ENCODE measurements around the gene PSAPL1.

The PSAPL1 gene

DNA sequence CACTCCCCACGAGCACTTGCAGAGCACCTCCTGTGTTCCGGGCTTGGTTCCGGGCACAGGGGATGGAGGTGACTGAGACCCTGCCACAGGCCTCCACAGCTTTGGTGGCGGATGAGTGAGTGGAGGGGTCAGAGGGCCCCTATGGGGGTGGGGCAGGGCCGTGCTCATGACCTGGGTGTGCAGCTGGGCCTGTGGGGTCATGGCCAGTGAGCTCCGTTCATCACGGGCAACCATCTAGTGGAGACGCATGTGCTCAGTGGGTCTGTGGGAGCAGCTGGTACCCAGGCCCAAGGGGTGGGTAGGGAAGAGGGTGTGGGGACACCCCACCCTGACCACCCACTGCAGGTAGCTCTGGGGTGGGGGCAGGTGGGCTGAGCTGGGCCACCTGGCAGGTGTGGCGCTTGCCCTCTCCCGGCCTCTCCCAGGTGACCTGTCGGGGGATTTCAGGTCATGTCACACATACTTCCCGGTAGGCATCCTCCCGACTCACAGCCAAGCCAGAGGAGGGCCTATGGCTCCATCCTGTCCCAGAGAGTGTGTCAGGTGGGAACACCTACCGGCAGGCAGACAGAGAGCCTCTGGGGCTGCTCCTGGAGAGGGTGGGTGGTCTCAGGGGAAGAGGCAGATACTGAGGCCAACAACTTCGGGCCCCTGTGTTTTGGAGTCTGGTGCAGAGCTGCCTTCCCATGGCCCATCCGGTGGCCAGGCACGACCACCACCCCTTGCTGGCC, 3.6 kb downstream of the PSAPL1 start:
- DNase-seq (ENCODE audit: low read depth, low spot score) = no peak

GRCh38 chr4:7430368-7430964, 4.3 kb downstream of the PSAPL1 start:
- DNase-seq (ENCODE audit: low read depth, low spot score) = no peak

GRCh38 chr4:7429601-7430078, 5.1 kb downstream of the PSAPL1 start:
- DNase-seq (ENCODE audit: low read depth, low spot score) = no peak

DNA sequence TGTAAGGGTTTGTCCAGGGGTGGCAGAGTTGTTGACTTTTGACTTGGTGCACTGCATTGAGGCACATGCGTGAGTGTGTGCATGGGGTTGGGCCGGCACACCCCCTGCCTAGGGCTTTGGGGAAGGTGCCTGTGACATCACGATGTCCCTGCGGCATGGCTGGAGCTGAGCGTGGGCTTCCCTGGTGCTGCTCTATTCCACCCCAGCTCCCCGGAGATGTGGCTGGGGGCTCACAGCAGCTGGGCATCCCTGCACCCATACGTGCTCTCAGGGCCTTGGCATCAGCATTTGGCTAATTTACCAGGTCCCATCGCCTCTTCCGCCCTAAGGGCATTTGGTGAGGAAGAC, 5.7 kb downstream of the PSAPL1 start:
- DNase-seq (ENCODE audit: low read depth, low spot score) = no peak

- no peak for DNase-seq (ENCODE audit: low read depth, low spot score)
These were observed 6.3 kb downstream of the PSAPL1 start for GRCh38 chr4:7428261-7429068.

- DNase-seq (ENCODE audit: low read depth, low spot score) = no peak
These were observed 6.9 kb downstream of the PSAPL1 start for GRCh38 chr4:7427831-7428260.

- DNase-seq (ENCODE audit: low read depth, low spot score) = no peak
These were observed 7.4 kb downstream of the PSAPL1 start for GRCh38 chr4:7427361-7427760.

- DNase-seq (ENCODE audit: low read depth, low spot score) = no peak
These were observed 8.1 kb downstream of the PSAPL1 start for GRCh38 chr4:7426525-7427171.

- no peak for DNase-seq (ENCODE audit: low read depth, low spot score)
These were observed 8.9 kb downstream of the PSAPL1 start for GRCh38 chr4:7425591-7426468.

DNA sequence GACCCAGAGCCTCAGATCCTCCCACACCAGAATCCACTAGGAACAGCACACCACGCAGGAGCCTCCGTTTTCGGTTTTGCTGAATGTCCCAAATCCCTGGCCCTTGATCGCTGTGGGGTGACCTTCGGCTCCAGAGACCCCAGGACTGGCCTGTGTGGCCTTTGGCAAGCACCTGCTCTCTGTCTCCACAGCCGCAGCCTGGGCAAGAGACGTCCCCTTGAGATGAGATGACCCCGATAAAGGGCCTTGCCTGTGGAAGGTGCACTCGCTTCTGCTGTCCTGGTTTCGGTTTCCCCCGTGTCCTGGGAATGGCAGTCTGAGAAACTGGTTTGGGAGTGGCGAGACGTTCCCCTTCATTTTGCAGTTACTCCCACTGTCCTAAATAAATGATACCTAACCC, 9.6 kb downstream of the PSAPL1 start:
- no peak for DNase-seq (ENCODE audit: low read depth, low spot score)

DNA sequence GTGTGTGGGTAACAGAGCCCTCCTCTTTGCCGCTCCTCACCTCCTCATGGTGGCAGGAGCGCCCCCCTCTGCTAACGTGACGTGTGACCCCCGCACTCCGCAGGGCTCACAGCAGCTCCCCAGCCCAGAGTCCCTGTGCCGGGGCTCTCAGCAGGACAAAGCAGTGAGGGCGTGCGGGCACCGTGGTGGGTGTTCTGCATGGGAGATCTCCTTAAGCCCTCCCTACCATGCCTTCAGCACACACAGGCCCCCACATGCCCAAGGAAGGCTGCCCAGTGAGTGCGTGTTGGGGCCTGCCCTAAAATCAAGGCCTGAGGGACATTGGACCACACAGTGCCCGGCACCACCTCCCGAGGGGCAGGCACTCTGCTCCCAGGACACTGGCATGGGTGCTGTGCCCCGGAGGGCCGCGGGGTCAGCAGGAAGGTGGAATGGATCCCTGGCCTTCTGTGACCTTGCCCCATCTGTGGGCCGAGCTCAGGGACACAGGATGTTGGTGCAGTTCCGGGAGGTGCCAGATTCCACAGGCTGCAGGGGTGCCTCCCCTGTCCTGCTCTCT, 10.1 kb downstream of the PSAPL1 start:
- no peak for DNase-seq (ENCODE audit: low read depth, low spot score)

- no peak for DNase-seq (ENCODE audit: low read depth, low spot score)
These were observed 10.8 kb downstream of the PSAPL1 start for GRCh38 chr4:7423801-7424552.

GRCh38 chr4:7423391-7423790, 11.3 kb downstream of the PSAPL1 start:
- DNase-seq (ENCODE audit: low read depth, low spot score) = no peak

DNA sequence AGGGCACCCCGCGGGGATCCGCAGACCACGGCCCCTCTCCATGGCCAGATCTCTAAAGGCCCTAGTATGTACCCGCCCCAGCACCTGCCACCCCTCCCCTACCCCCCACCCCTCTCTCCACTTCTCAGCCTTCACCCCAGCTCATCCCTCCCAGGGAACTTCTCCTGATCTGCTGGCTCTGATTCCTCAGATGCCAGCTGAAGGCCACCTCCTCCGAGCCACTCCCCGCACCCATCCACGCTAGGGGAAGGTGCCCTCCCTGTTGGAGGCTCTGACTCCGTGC, 11.9 kb downstream of the PSAPL1 start:
- no peak for DNase-seq (ENCODE audit: low read depth, low spot score)

DNA sequence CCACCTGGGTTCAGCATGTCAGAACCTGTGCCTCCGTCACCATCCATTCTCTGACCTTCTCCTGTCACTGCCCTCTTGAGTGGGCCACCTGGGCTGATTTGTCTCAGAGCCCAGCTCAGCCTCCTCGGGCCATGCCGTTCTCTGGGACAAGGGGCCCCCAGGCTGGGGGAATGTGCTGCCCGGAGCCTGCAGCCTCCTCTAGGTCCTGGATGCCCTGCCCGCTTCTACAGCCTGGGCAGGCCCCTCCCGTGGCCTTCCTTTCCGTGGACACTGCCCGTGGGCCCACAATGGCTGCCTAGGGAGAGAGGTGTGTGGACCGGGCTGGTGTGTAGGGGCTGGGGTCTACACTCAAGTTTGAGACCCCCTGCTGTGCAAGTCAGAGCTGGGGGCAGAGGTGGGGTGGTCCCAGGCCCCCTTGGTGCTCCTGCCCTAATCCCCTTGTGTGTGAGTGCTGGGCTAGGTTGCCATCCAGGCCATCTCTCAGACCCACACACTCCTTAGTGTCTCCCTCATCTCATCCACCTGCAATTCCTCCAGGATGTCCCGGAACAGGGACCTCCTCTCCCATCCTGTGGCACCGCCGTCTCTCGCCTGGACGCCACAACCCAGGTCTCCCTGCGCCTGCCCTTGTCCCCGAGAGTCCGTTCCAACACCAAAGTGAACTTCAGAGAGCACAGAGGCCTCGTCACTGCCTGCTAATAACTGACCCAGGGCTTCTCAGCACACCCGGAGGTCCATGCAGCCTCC, 12.4 kb downstream of the PSAPL1 start:
- no peak for DNase-seq (ENCODE audit: low read depth, low spot score)

DNA sequence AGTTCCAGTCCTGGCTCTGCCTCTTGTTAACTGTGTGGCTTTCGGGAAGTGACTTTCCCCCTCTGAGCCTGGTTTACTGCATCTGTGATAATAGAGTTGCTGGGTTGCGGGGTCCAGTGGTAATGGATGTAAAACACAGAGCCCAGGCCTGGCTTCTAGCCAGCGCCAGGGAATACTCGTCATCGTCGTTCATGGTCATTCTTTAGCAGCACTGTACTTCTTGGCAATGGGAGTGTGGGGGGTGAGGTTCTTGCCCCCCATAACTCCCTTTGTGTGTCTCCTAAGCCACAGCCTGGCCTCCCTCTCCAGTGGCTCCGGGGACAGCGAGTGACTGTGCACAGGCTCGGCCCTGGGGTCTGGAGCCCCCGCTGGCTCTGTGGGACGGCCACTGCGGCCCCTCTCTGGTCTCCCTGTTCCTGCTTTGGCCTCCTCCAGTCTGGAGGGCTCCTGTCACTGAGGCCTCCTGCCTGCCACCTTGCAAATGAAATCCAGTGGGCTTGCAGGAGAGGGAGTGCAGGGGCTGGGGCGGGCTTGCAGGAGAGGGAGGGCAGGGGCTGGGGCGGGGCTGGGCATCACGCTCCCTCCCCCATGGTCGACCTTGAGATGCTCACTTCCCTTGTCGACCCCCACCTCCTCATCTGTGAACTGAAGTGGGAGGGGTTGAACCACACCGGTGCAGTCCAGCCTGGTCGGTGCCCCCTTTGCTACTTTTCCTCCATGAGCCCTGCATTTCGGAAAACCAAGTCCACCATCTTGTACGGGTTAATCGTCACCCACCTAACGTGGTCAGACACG, 13.2 kb downstream of the PSAPL1 start:
- DNase-seq (ENCODE audit: low read depth, low spot score) = no peak

DNA sequence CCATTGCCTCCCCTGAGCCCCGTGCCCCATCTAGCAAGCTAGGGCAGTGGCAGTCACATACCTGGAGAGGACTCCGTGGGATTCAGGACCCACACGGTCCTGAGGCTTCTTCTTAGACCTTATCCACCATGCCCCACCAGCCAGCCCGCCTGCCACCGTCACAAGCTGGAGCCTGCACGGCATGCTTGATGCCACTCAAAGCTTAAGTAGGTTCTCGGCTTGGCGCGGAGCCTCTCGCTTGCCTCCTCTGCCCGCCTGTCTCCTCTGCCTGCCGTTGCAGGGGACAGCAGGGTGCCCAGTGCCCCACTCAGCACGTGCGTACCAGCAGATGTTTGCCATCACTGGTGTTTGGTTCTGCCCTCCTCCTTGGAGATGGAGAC, 14.1 kb downstream of the PSAPL1 start:
- no peak for DNase-seq (ENCODE audit: low read depth, low spot score)

- DNase-seq (ENCODE audit: low read depth, low spot score) = no peak
These were observed 14.6 kb downstream of the PSAPL1 start for GRCh38 chr4:7419961-7420660.

Data from smooth muscle cell of the brain vasculature (primary cell).